VCaP (cell line): ENCODE data around the gene RETN.

Source experiments
- H3K27ac ChIP-seq: fragments of 450-650 bp; 2 replicates; pipeline ENCODE4 v1.5.1; 2017
- CTCF ChIP-seq: fragments of 450-650 bp; conservative IDR thresholded peaks from 2 replicates; pipeline ENCODE4 v1.5.1; 2017; ENCODE audit warnings: mild to moderate bottlenecking, moderate library complexity

RETN gene

GRCh38 chr19:7669641-7670040, 792 bp downstream of the RETN start:
- H3K27ac ChIP-seq = no peak overlapping the region
- no peak for TF ChIP-seq CTCF

- H3K27ac ChIP-seq = no peak overlapping the region
- TF ChIP-seq CTCF = no peak
Measured at GRCh38 chr19:7670150-7670783, 1.4 kb downstream of the RETN start.

DNA sequence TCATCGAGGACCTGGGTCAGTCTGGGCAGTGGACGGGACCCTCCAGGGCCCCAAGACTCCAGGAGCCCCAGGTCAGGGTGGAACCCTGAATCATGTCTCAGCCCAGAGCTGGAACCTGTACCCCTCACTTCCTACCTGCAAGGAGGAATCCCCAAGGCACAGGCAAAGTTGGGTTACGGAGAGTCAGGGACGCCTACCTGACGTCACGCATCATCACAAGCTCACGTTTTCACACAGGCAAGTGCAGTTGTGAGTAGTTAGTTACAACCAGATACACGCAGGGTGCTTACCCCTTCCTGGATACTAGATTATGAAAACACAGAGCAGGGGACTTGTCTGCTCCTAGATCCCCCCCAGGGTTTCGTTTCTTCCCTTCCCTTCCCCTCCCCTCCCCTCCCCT, 1.9 kb downstream of the RETN start:
- TF ChIP-seq CTCF = no peak
- H3K27ac ChIP-seq = no peak overlapping the region

DNA sequence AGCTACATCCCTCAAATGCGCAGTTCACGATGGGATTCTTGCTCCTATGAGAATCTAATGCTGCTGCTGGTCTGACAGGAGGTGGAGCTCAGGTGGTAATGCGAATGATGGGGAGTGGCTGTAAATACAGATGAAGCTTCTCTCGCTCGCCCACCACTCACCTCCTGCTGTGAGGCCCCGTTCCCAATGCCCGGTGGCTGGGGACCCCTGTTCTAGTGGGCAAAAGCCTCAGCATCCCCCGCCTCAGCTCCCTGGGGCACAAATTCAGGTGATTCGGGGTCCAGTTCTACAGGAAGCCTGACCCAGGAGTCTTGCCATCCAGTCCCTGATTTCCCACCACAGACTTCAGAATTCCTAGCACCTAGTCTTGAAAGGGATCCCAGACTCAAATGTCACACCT, 3.7 kb downstream of the RETN start:
- no peak for TF ChIP-seq CTCF
- no peak overlapping the region for H3K27ac ChIP-seq

- no peak for TF ChIP-seq CTCF
- no peak overlapping the region for H3K27ac ChIP-seq
Measured at GRCh38 chr19:7674010-7675005, 5.5 kb downstream of the RETN start.

- H3K27ac ChIP-seq = no peak overlapping the region
- no peak for TF ChIP-seq CTCF
Measured at GRCh38 chr19:7676376-7676775, 7.5 kb downstream of the RETN start.

DNA sequence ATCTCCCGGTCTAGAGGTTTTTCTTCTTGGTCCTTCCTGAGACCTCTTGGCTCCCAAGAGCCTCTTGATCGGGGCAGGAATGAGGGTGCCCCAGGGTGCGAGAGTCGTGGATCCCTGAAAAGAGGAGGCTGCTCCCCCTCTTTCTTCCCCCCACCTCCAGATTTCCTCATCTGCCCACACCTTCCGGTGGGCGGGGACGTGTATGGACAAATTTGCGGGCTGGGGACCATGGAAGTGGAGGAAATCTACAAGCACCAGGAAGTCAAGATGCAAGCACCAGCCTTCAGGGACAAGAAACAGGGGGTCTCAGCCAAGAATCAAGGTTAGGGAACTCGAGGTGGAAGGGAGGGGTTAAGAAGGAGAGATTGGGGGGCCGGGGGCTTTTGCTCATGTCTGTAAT, 8.0 kb downstream of the RETN start, which contains the start of gene MCEMP1:
MCEMP1 (plus strand) TSS at position 237 of the 400 bp plus-strand sequence; CDS start at position 268, 31 bp downstream.
- no peak for TF ChIP-seq CTCF
- H3K27ac ChIP-seq = no peak within 1 kb of the TSS
